Activated CD4-positive, CD25-positive, alpha-beta regulatory T cell treated with anti-CD3 and anti-CD28 coated beads, Interleukin-2, amount 50 U/mL, for 24 hours (primary cell): Measurements from ENCODE around the gene TMC5.

Source experiments
- ATAC-seq, 2 donors: fragments of 150-1000 bp; cut with Tn5 transposase; one replicate each; pipeline ENCODE4 v1.10.0; 2021; ENCODE audit warnings: mild to moderate bottlenecking in 1 of 2, moderate library complexity in 1 of 2

Gene TMC5

DNA sequence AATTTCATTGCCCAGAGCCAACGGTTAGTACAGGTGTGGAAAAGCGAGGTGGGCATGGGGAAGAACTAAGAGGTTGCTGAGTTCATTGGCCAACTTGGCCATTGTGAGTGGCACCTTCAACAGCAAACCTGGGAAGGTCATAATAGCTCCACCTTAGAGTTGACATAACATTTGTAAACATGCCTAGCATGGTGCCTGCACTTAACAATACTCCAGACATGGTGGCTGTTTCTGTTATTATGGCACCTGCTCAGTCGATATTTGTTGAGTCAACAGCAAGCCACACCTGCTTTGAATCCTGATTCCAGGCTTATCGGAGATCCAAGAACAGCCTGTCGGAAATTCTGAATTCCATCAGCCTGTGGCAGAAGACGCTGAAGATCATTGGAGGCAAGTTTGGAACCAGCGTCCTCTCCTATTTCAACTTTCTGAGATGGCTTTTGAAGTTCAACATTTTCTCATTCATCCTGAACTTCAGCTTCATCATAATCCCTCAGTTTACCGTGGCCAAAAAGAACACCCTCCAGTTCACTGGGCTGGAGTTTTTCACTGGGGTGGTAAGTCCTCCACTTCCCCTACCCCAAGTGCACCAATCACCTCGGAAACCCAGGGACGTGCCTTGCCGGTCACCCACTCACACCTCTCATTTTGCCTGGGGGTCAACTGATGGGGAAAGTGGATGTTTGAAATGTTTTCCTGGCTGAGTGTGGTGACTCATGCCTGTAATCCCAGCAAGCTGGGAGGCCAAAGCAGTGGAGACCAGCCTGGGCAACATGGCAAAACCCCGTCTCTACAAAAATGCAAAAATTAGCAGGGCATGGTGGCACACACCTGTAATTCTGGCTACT lies 46.0 kb downstream of the TMC5 start:
- ATAC-seq = no peak

DNA sequence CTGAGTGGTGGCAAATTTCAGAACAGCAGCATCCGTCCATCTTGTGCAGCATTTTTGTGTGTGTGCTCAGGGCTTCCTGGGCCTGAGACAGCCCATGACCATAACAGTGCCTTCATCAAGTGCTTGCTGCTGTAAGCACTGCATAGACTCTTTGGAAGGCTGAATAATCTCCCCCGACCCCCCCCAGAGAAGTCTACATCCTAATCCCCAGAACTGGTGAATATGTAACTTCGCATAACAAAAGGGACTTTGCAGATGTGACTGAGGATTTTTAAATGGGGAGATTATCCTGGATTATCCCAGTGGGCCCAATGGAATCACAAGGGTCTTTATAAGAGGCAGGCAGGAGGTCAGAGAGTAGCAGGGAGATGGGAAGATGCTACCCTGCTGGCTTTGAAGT lies 50.6 kb downstream of the TMC5 start:
- ATAC-seq = no peak

DNA sequence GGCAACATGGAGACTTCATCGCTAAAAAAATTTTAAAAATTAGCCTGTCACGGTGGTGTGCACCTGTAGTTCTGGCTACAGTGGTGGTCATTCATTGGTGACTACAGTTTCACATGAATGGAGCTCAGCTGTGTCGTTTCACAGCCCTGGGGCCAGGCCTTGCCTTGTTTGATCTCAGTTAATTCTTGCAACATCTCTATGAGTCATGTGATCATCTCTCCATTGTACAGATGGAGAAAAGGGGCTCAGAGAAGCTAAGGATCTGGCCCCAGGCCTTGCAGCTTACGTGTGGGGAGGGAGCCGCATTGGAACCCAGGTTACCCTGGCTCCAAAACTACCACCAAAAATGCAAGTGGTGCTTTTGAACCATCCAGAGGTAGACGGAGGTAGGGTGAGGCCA lies 54.8 kb downstream of the TMC5 start:
- ATAC-seq = no peak

DNA sequence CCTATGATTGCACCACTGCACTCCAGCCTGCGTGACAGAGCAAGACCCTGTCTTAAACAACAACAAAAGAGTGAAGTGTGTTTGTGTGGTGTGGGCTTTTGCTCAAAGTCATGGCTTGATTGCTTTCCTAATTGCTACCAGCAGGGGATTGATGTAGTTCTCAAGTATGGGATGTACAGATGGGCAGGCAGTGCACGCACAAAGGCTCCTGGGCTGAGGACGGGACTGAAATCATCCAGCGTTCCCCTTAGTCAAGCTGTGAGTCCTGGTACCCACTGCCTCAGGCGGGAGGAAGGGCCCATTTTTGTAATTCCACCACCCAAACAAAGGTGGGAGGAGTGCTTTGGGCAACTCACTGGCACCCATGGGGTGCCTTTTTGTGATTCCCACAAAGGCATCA lies 56.9 kb downstream of the TMC5 start:
- no peak for ATAC-seq

DNA sequence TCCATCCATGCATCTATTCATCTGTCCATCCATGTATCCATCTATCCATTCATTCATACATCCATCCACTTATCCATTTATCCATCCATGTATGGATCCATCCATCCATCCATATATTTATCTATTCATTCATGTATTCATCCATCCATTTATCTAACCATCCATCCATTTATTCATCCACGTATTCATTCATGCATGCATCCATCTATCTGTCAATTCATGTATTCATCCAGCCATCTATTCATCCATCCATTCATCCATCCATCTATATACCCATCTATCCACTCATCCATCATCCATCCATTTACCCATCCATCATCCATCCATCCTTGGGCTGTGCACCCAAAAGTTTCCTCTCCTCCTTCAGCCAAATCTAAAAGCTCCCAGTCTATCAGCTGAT lies 60.8 kb downstream of the TMC5 start:
- no peak for ATAC-seq

DNA sequence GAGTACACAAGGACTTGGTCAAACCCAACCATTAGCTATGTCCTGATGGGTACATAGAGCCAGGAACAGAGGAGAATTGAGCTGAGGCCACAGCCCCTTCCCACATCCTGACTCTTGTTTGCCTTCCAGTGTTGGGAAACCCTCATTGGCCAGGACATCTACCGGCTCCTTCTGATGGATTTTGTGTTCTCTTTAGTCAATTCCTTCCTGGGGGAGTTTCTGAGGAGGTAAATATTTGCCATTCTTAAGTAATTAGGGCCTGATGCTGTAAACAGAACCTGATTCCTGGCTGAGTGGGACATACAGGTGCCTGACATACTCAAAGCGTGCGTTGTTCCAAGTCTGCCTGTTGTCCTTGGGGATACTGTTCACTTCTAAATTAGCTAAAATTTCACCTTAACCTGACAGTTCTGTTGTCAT lies 61.6 kb downstream of the TMC5 start:
- no peak for ATAC-seq

DNA sequence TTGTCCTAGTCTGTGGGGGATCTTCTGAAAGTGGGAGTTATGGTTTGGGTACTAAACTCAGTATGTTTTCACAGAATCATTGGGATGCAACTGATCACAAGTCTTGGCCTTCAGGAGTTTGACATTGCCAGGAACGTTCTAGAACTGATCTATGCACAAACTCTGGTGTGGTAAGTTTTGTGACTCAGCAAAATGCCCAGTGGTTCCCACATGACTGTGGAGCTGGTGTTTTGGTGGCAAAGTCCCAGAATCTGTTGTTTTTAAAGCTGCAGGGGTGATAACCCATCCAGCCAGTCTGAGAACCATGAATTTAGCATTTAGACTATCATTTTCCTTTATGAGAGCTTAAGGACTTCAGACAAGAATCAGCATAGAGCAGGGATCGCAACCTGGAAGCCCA lies 63.6 kb downstream of the TMC5 start:
- no peak for ATAC-seq

DNA sequence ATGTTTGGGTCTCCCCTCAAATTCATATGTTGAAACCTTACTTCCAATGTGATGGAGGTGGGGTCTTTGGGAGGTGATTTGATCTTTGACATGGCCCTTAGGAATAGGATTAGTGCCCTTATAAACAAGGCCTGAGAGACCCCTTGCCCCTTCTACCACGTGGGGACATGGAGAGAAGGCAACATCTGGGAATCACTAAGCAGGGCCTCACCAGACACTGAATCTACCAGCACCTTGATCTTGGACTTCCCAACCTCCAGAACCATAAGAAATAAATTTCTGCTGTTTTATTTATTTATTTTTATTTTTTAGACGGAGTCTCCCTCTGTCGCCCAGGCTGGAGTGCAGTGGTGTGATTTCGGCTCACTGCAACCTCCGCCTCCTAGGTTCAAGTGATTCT lies 64.1 kb downstream of the TMC5 start:
- ATAC-seq = no peak

DNA sequence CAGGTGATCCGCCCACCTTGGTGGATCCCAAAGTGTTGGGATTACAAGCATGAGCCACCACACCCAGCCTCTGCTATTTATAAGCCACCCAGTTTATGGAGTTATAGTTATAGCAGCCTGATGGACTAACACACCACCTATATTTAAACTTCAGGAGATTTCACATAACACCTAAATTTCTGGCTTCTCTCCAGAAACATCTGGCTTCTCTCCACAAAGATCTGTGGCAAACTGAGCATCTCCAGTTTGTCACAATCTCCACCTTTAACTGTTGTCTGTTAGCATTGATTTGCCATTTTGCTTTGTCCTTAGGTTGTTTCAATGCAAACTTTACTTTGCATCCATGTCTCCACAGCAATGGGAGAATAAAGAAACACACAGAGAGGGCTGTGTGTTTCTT lies 64.6 kb downstream of the TMC5 start:
- ATAC-seq = no peak

DNA sequence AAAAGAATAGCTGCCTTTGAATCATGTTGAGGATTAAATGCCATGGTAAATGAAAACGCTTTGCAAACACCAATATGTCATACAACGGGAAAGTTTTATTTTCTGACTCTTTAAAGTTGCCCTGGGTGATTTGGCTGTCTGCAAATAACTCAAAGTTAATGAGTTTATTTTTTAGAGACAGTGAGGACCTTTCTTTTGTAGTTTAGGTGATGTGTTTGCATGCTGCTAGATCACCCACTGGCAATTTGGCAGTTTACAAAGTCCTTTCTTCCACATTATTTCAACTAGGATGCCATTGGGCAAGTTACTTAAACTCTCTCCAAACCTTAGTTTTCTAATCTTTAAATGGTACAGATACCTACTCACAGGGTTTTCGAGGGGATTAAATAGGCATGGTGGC lies 66.4 kb downstream of the TMC5 start:
- no peak for ATAC-seq

DNA sequence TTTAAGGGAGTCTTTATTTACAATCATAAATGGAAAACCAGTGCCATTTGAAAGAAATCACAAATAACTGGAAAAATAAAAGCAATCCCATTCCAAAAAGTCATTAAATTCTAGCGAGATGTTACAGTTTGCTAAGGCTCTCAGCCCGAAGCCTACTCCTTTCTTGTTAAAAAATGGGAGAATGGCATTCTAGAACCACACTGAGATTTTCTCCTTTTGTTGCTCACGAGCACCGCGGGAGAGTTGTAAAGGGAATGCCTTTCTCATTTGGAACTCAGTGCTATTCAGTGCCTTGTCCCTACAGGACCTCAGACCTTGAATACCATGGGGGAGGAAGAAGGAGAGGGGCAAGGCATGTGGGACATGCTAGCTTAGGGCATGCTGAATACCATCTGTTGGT lies 67.9 kb downstream of the TMC5 start:
- ATAC-seq = no peak

DNA sequence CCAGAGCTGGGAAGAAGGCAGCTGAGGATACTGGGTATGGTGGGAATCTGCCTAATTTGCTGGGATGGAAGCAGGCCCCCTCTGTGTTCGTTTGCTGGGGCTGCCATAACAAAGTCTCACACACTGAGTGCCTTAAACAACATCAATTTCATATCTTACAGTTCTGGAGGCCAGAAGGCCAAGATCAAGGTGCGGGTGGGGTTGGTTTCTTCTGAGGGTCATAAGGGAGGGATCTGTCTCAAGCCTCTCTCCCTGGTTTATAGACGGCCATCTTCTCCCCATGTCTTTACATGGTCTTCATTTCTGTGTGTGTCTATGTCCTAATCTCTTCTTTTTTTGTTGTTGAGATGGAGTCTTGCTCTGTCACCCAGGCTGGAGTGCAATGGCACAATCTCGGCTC lies 68.4 kb downstream of the TMC5 start:
- ATAC-seq = no peak

DNA sequence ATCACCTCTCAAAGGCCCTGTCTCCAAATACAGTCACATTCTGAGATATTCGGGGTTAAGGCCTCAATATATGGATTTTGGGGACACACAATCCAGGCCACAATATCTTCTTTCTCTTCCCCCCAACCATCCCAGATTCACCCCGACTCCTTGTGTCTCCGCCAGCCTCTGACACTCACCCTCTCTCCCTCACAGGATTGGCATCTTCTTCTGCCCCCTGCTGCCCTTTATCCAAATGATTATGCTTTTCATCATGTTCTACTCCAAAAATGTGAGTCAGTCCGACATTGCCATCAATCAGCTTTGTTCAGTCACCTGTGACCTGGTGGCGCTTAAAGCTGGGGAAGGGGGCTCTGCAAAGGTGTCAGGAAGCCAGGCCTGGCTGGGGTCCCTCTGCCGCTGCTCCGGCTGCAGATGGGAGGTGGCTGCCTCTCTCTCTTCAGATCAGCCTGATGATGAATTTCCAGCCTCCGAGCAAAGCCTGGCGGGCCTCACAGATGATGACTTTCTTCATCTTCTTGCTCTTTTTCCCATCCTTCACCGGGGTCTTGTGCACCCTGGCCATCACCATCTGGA lies 69.2 kb downstream of the TMC5 start:
- ATAC-seq = no peak

DNA sequence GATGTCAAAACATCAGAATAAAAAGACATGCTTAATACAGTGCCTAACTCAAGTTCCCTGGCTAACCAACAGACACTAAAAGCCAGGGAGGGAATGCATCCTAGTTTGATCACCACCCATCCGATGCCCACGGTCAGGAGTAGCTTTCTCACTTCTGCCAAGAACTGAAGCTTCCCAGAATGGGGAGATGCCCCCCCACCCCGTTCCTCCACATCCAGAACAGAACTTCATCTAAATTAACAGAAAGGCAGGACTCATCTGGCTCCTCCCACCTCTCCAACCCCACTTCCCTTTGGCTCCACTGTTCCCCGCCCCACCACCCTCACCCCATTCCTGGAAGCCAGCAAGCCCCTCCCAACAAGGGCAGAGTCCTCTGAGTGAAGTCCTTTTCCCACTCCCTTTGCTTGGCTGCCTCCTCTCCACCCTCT lies 70.5 kb downstream of the TMC5 start:
- no peak for ATAC-seq

DNA sequence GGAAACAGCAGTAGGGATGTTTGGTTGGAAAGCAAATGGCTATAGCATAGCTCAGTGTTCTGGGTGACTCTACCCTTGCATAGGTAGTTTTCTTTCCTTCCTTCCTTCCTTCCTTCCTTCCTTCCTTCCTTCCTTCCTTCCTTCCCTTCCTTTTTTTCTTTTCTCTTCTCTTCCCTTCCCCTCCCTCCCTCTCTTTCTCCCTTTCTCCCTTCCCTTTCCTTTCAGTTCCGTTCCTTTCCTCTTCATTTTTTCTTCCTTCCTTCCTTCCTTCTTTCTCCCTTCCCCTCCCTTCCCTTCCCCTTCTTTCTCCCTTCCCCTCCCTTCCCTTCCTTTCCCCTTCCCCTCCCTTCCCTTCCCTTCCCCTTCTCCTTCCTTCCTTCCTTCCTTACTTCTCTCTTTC lies 72.9 kb downstream of the TMC5 start:
- no peak for ATAC-seq

DNA sequence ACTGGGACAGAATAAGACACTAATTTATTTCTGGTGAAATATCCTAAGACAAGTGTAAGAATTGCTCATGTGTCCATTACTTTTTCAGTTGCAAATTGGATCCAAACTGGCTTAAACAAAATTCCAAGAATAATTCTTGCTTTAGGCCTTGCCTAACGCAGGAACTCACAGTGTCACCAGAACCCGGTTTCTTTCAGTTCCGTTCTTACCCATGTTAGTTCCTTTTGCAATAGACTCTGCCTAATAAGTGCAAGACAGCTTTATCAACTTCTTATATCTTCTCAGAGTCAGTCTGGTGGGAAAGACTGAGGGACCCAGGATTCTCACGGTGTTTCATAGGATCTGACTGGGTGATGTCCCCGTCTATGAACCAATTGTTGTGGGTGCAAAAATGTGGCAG lies 79.5 kb downstream of the TMC5 start:
- ATAC-seq = no peak

DNA sequence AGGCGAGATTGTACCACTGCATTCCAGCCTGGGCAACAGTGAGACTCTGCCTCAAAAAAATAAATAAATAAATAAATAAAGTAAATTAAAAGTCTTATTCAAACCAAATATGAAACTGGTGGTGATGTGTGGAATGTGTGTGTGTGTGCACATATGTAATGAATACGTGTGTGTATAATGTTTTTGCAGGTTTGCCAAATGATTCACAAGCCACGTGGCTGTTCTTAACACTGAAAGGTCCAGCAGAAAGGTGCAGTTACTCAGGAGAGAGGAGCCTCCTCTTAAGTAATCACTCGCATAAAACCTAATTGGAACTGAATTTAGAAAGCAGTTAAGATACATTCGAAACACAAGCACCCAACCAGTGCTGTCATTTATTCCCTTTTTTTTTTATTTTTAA lies 81.3 kb downstream of the TMC5 start:
- no peak for ATAC-seq

DNA sequence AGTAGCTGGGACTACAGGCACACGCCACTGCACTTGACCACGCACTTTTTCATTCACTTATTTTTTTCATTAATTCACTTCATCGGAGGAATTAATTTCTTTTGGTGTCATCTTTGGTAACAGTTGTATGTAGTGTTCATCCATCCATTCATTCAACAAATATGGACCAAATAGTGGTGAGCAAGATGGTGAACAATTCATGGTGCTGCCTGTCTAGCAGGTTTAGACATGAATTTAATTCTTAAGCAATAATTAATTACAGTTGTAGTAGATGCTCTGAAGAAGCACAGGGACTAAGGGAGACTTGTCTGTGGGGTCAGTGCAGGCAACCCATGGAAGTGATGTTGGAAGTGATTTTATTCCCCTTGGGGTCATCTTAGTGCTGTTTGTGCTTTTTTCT lies 81.8 kb downstream of the TMC5 start:
- no peak for ATAC-seq

DNA sequence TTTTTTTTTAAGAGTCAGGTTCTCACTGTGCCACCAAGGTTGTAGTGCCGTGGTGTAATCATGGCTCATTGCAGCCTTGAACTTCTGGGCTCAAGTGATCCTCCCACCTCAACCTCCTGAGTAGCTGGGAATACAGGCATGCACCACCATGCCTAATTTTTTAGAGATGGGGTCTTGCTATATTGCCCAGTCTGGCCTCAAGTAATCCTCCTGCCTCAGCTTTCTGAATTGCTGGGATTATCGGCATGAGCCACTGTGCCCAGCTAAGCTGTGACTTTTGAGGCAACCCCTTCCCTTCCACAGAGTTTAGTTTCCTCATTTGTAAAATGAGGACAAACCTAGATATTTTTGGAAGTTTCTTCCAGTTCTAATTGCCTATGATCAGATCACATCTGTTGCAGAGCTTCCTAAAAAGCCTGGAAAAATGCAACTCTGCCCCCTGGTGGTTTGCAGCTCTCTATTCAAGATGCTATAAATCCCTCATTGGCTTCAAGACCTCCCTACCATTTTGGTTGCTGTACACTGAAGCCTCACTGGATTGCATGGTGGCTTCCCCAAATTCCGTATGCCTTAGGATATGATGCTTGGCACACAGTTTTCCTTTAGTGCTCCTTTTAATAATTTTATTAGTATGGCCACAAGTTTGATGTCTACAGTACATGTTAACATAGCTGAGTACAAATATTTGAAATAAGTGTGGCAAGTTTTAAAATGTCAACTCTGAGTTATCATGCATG lies 84.9 kb downstream of the TMC5 start:
- ATAC-seq = peak; percentile 38 to 55

DNA sequence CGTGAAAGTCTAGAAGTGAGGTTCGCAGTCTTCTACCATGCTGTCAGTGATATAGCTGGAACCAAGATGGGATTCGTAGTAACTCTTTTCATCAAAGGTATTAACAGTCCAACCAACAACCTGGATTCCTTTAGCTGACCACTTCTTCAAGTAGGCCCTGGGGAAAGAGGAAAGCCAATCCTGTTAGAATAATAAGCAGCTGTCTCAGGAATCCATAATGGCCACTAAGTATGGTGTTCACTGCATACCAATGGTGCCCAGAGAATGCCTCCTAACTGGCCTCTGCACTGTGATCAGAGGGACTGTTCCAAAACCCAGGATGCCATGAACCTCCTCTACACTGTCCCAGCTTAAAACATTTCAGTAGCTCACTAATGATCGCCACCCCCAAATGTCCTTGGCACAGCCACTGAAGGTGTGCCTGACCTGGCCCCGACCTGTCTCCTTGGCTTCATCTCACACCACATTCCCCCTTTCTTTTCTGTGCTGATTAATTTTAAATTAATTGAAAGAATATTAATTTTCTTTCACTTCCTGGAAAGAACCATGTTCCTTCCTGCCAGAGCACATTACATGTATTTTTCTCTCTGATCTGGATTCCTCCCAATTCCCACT lies 85.9 kb downstream of the TMC5 start:
- no peak for ATAC-seq

DNA sequence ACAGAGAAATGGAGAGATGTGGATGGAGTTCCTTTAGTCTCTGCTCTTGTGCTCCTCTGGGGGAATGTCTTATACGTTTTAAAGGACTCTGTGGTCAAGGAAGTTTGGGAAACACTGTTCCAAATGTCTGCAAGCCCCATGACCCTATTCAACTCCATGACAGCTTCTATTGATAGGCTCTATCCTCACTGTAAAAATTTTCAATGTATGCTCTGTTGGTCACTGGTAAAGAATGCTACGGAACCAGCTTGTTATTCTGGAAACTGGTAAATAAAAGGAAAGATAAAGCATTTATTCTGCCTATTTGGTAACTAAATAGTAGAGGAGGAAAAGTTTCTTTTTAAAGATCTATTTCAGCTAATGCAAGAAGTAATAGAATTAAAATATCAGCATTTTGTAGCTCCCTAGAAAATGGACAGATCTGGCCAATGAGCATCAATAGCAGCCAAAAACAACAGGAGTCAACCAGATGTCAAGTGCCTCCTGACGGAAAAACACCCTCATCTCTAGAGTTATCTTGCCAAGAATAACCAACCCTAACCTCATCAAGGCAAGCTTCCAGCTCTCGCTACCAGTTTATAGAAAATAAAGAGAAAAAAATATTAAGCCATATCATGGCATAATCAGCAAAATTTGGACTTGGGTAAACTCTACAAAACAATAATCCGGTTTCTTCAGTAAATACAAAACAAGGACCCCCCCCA lies 88.1 kb downstream of the TMC5 start:
- no peak for ATAC-seq

DNA sequence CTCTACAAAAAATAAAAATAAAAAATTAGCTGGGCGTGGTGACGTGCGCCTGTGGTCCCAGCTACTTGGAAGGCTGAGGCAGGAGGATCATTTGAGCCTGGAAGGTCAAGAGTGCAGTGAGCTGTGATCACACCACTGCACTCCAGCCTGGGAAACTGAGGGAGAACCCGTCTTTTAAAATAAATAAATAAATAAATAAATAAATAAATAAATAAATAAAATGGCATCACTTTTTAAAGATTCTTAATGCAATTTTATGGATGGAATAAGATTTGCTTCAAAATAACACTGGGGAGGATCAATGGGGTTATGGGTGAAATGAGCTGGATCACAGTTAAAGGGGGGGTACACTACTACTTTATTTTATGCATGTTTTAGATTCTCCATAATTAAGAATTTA lies 89.3 kb downstream of the TMC5 start:
- no peak for ATAC-seq

DNA sequence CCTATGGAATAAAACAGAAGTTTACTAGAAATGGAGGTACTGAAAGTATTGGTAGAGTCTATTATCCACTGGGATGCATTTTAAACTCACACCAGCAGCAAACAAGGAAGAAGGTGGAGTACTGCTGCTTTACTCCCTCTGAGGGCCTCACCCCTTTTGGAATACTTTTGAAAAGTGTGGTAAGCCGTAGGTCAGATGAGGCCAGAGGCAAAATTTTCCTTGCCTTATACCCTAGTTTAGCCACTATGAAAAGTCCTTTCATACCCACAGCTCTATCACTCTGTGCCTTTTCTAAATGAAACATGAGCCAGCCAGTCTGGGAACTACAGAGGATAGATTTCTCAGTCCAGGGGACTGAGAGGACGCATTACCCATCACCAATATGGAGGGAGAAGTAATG lies 90.2 kb downstream of the TMC5 start:
- no peak for ATAC-seq
